ENCODE measurements around the gene PHF21A.

- TF ChIP-seq POLR2AphosphoS5 (IDR thresholded peaks at IDR 0.05; ENCODE audit: low read depth, low read length) (no peak), REST (IDR thresholded peaks at IDR 0.05; ENCODE audit: insufficient read depth in 1 of 2, low read depth in 2 of 2, low read length in 2 of 2) (no peak)
These were observed 186.5 kb downstream of the PHF21A start for GRCh38 chr11:45934580-45935318.

Measured in PFSK-1 (cell line).